Effector memory CD8-positive, alpha-beta T cell (primary cell): ENCODE results near the gene MAPRE2.
A peak's percentile ranks its signal among the peaks of the same experiment; 100 is the strongest.
"Not testable (repeated sequence)": the region's sequence is repeated elsewhere in the genome, so short reads cannot be mapped to it uniquely, and the experiment has no call there.

Experiments used
- ATAC-seq: fragments of 150-1000 bp; cut with Tn5 transposase; replicated peaks from 2 replicates; pipeline ENCODE4 v1.10.0; 2021; ENCODE audit warnings: mild to moderate bottlenecking, moderate library complexity
- DNase-seq, 3 experiments: peaks; one replicate each; pipeline ENCODE4 v3.0.0; 2021
- H3K27ac Mint-ChIP-seq, 2 donors: one replicate each; pipeline ENCODE4 v1.8.0; 2022; ENCODE audit warnings: mild to moderate bottlenecking in 2 of 2, mixed read lengths in 2 of 2, moderate library complexity in 2 of 2
- H3K27me3 Mint-ChIP-seq, 2 donors: one replicate each; pipeline ENCODE4 v1.8.0; 2022; ENCODE audit warnings: mixed read lengths in 2 of 2
- H3K36me3 Mint-ChIP-seq: one replicate; pipeline ENCODE4 v1.8.0; 2022; ENCODE audit warnings: mild to moderate bottlenecking, moderate library complexity, mixed read lengths; ENCODE audit not compliant: insufficient read depth
- H3K4me1 Mint-ChIP-seq, 2 donors: one replicate each; pipeline ENCODE4 v1.8.0; 2022; ENCODE audit warnings: low read depth in 2 of 2, mixed read lengths in 2 of 2
- H3K4me3 Mint-ChIP-seq, 2 donors: one replicate each; pipeline ENCODE4 v1.8.0; 2022; ENCODE audit warnings: mild to moderate bottlenecking in 2 of 2, mixed read lengths in 2 of 2, moderate library complexity in 2 of 2
- H3K9me3 Mint-ChIP-seq, 2 donors: one replicate each; pipeline ENCODE4 v1.8.0; 2022; ENCODE audit warnings: mixed read lengths in 2 of 2

Gene MAPRE2

GRCh38 chr18:35144698-35145097, 103.5 kb downstream of the MAPRE2 start:
- no peak overlapping the region for H3K27ac Mint-ChIP-seq
- H3K4me3 Mint-ChIP-seq = no peak overlapping the region
- H3K27me3 Mint-ChIP-seq = no peaks in the 10 kb centered on the region
- peaks cover 4 to 11% of the 10 kb centered on the region in 2 donors for H3K9me3 Mint-ChIP-seq
- no peak for ATAC-seq
- no peaks in the 10 kb centered on the region for H3K4me1 Mint-ChIP-seq
- peaks cover 16% of the 10 kb centered on the region for H3K36me3 Mint-ChIP-seq
- DNase-seq = no peak

- not testable (repeated sequence) for H3K27me3 Mint-ChIP-seq, DNase-seq, H3K36me3 Mint-ChIP-seq, H3K4me3 Mint-ChIP-seq, ATAC-seq, H3K27ac Mint-ChIP-seq, H3K4me1 Mint-ChIP-seq
- H3K9me3 Mint-ChIP-seq = peaks cover 4 to 11% of the 10 kb centered on the region in 2 donors
Measured at GRCh38 chr18:35150195-35150594, 109.0 kb downstream of the MAPRE2 start.

GRCh38 chr18:35153609-35154272, 112.5 kb downstream of the MAPRE2 start:
- DNase-seq (no peak), ATAC-seq (no peak)
- no peaks in the 10 kb centered on the region for H3K27me3 Mint-ChIP-seq
- peak overlapping the region; percentile 33 to 52 for H3K27ac Mint-ChIP-seq
- no peaks in the 10 kb centered on the region for H3K36me3 Mint-ChIP-seq
- peaks cover 4 to 7% of the 10 kb centered on the region in 2 donors for H3K9me3 Mint-ChIP-seq
- H3K4me1 Mint-ChIP-seq = peaks cover 11 to 15% of the 10 kb centered on the region in 2 donors
- no peak overlapping the region for H3K4me3 Mint-ChIP-seq

GRCh38 chr18:35155398-35156117, 114.3 kb downstream of the MAPRE2 start:
- H3K27me3 Mint-ChIP-seq = no peaks in the 10 kb centered on the region
- no peaks in the 10 kb centered on the region for H3K9me3 Mint-ChIP-seq
- no peaks in the 10 kb centered on the region for H3K36me3 Mint-ChIP-seq
- H3K4me3 Mint-ChIP-seq = no peak overlapping the region
- DNase-seq (no peak), ATAC-seq (peak; percentile 29)
- H3K27ac Mint-ChIP-seq = no peak overlapping the region
- H3K4me1 Mint-ChIP-seq = peaks cover 17 to 22% of the 10 kb centered on the region in 2 donors

GRCh38 chr18:35157181-35157580, 116.0 kb downstream of the MAPRE2 start:
- H3K36me3 Mint-ChIP-seq = no peaks in the 10 kb centered on the region
- no peaks in the 10 kb centered on the region for H3K9me3 Mint-ChIP-seq
- no peak for ATAC-seq
- H3K4me1 Mint-ChIP-seq = peaks cover 17 to 22% of the 10 kb centered on the region in 2 donors
- no peak for DNase-seq
- peaks cover 4 to 5% of the 10 kb centered on the region in 2 donors for H3K27me3 Mint-ChIP-seq
- no peak overlapping the region for H3K4me3 Mint-ChIP-seq
- no peak overlapping the region for H3K27ac Mint-ChIP-seq

- peaks cover 11 to 12% of the 10 kb centered on the region in 2 donors for H3K27me3 Mint-ChIP-seq
- peak overlapping the region; percentile 3 to 58 for H3K4me3 Mint-ChIP-seq
Measured at GRCh38 chr18:35158728-35159450, 117.7 kb downstream of the MAPRE2 start.

GRCh38 chr18:35159782-35160181, 118.6 kb downstream of the MAPRE2 start:
- H3K4me3 Mint-ChIP-seq = no peak overlapping the region
- H3K9me3 Mint-ChIP-seq = no peaks in the 10 kb centered on the region
- peaks cover 19 to 20% of the 10 kb centered on the region in 2 donors for H3K27me3 Mint-ChIP-seq
- ATAC-seq (no peak), DNase-seq (no peak)
- no peaks in the 10 kb centered on the region for H3K36me3 Mint-ChIP-seq
- H3K4me1 Mint-ChIP-seq = peaks cover 15 to 17% of the 10 kb centered on the region in 2 donors
- peak overlapping the region in 1 of 2 donors; percentile 85 for H3K27ac Mint-ChIP-seq

More at GRCh38 chr18:35158728-35159450, 117.7 kb downstream of the MAPRE2 start:
- ATAC-seq = peak; percentile 85
- DNase-seq = peak in 1 of 3 experiments; percentile 7
- H3K9me3 Mint-ChIP-seq = no peaks in the 10 kb centered on the region
- H3K36me3 Mint-ChIP-seq = no peaks in the 10 kb centered on the region
- H3K4me1 Mint-ChIP-seq = peaks cover 17 to 19% of the 10 kb centered on the region in 2 donors
- peak overlapping the region; percentile 70 to 85 for H3K27ac Mint-ChIP-seq

GRCh38 chr18:35161485-35161884, 120.3 kb downstream of the MAPRE2 start:
- Mint-ChIP-seq H3K9me3 (no peaks in the 10 kb centered on the region), H3K4me3 (no peak overlapping the region), H3K27me3 (peaks cover 23 to 26% of the 10 kb centered on the region in 2 donors), H3K4me1 (peaks cover 12 to 13% of the 10 kb centered on the region in 2 donors), H3K27ac (no peak overlapping the region), H3K36me3 (no peaks in the 10 kb centered on the region)
- DNase-seq (no peak), ATAC-seq (no peak)

- ATAC-seq (no peak), DNase-seq (no peak)
- Mint-ChIP-seq H3K27me3 (peaks cover 23 to 26% of the 10 kb centered on the region in 2 donors), H3K36me3 (no peaks in the 10 kb centered on the region), H3K4me3 (no peak overlapping the region), H3K27ac (no peak overlapping the region), H3K9me3 (no peaks in the 10 kb centered on the region), H3K4me1 (peaks cover 12 to 13% of the 10 kb centered on the region in 2 donors)
Measured at GRCh38 chr18:35161934-35162333, 120.7 kb downstream of the MAPRE2 start.

- Mint-ChIP-seq H3K36me3 (no peaks in the 10 kb centered on the region), H3K9me3 (no peaks in the 10 kb centered on the region), H3K4me1 (peaks cover 10 to 13% of the 10 kb centered on the region in 2 donors), H3K4me3 (no peak overlapping the region), H3K27ac (no peak overlapping the region), H3K27me3 (peaks cover 23 to 26% of the 10 kb centered on the region in 2 donors)
- ATAC-seq (no peak), DNase-seq (no peak)
Measured at GRCh38 chr18:35163014-35163539, 121.9 kb downstream of the MAPRE2 start.

- H3K9me3 Mint-ChIP-seq = no peaks in the 10 kb centered on the region
- H3K4me3 Mint-ChIP-seq = no peak overlapping the region
- ATAC-seq (no peak), DNase-seq (no peak)
- H3K27me3 Mint-ChIP-seq = peaks cover 28 to 32% of the 10 kb centered on the region in 2 donors
- H3K36me3 Mint-ChIP-seq = no peaks in the 10 kb centered on the region
- H3K27ac Mint-ChIP-seq = no peak overlapping the region
- peaks cover 6 to 7% of the 10 kb centered on the region in 2 donors for H3K4me1 Mint-ChIP-seq
Measured at GRCh38 chr18:35163721-35164120, 122.5 kb downstream of the MAPRE2 start.

GRCh38 chr18:35164133-35164532, 122.9 kb downstream of the MAPRE2 start:
- Mint-ChIP-seq H3K27ac (no peak overlapping the region), H3K27me3 (peaks cover 28 to 33% of the 10 kb centered on the region in 2 donors), H3K36me3 (no peaks in the 10 kb centered on the region), H3K4me3 (no peak overlapping the region), H3K9me3 (no peaks in the 10 kb centered on the region), H3K4me1 (peaks cover 2 to 3% of the 10 kb centered on the region in 2 donors)
- no peak for ATAC-seq
- no peak for DNase-seq

- no peak overlapping the region for H3K4me3 Mint-ChIP-seq
- DNase-seq (no peak), ATAC-seq (no peak)
- no peaks in the 10 kb centered on the region for H3K4me1 Mint-ChIP-seq
- peaks cover 22 to 28% of the 10 kb centered on the region in 2 donors for H3K27me3 Mint-ChIP-seq
- no peaks in the 10 kb centered on the region for H3K9me3 Mint-ChIP-seq
- no peak overlapping the region for H3K27ac Mint-ChIP-seq
- H3K36me3 Mint-ChIP-seq = no peaks in the 10 kb centered on the region
Measured at GRCh38 chr18:35167332-35167731, 126.1 kb downstream of the MAPRE2 start.
